ENCODE measurements around the gene C4orf50.
"Not testable (repeated sequence)": the region's sequence is repeated elsewhere in the genome, so short reads cannot be mapped to it uniquely, and the experiment has no call there.

Gene C4orf50

DNA sequence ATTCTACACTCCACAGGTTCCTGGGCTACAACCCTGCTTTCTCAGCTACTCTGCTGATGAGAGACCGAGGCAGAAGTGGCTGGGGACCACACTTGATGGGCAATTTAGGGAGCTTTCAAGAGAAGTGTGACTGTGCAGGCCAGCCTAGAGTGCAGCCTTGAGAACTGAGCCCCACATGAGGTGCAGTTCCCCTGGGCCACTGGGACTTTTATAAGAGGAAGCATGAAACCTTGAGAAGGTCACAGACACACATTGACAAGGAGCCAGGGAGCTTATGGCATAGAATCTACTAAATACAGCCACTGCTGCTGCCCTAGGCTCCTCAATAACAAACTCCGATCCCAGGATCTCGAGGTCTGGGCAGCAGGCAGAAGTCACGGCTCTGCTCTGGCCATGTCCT lies 13.1 kb downstream of the C4orf50 start:
- no peak for DNase-seq
- H3K9me3 ChIP-seq, result no peaks in the 10 kb centered on the region
- H3K4me1 ChIP-seq, result peaks cover 8% of the 10 kb centered on the region
- TF ChIP-seq, protein P1, sequence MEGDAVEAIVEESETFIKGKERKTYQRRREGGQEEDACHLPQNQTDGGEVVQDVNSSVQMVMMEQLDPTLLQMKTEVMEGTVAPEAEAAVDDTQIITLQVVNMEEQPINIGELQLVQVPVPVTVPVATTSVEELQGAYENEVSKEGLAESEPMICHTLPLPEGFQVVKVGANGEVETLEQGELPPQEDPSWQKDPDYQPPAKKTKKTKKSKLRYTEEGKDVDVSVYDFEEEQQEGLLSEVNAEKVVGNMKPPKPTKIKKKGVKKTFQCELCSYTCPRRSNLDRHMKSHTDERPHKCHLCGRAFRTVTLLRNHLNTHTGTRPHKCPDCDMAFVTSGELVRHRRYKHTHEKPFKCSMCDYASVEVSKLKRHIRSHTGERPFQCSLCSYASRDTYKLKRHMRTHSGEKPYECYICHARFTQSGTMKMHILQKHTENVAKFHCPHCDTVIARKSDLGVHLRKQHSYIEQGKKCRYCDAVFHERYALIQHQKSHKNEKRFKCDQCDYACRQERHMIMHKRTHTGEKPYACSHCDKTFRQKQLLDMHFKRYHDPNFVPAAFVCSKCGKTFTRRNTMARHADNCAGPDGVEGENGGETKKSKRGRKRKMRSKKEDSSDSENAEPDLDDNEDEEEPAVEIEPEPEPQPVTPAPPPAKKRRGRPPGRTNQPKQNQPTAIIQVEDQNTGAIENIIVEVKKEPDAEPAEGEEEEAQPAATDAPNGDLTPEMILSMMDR (IDR thresholded peaks at IDR 0.05; ENCODE audit: low read depth, low read length), result no peak
- no peak overlapping the region for H3K4me3 ChIP-seq (ENCODE audit: low read depth, low read length)
- no peaks in the 10 kb centered on the region for H3K36me3 ChIP-seq
- H3K27me3 ChIP-seq, result no peaks in the 10 kb centered on the region

GRCh38 chr4:6003485-6003884 lies 14.7 kb downstream of the C4orf50 start:
- H3K9me3 ChIP-seq; H3K4me3 ChIP-seq (ENCODE audit: low read depth, low read length); H3K27me3 ChIP-seq; H3K4me1 ChIP-seq; DNase-seq; H3K36me3 ChIP-seq: not testable (repeated sequence)

DNA sequence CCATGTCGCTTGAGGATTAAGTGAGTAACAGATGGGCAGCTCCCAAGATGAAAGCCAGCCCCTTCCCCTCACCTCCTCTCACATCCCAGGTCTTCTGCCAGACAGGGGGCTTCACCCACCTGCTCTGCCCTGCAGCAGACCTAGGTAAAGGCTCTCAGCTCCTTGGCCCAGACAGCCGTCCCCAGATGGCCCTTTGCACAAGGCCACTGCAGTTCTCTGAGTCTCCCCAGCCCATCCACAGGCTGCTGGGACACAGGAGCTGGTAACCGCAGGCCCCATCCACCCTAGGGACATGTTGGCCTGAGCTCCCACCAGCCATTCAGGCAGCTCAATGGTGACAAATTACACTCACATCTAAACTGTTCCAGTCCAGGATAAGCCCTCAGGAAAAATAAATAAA lies 15.3 kb downstream of the C4orf50 start:
- DNase-seq, result no peak
- TF ChIP-seq, protein P1 (IDR thresholded peaks at IDR 0.05; ENCODE audit: low read depth, low read length), result no peak

GRCh38 chr4:6002492-6002833 lies 15.8 kb downstream of the C4orf50 start:
- H3K4me1 ChIP-seq, result peaks cover 8% of the 10 kb centered on the region
- TF ChIP-seq, protein P1 (IDR thresholded peaks at IDR 0.05; ENCODE audit: low read depth, low read length), result no peak
- H3K27me3 ChIP-seq, result no peaks in the 10 kb centered on the region
- H3K36me3 ChIP-seq, result no peaks in the 10 kb centered on the region
- no peaks in the 10 kb centered on the region for H3K9me3 ChIP-seq
- DNase-seq, result no peak
- H3K4me3 ChIP-seq (ENCODE audit: low read depth, low read length), result no peak overlapping the region

More for the DNA sequence above, 15.3 kb downstream of the C4orf50 start:
- no peaks in the 10 kb centered on the region for H3K9me3 ChIP-seq
- H3K4me1 ChIP-seq, result peaks cover 8% of the 10 kb centered on the region
- H3K27me3 ChIP-seq, result no peaks in the 10 kb centered on the region
- no peaks in the 10 kb centered on the region for H3K36me3 ChIP-seq
- no peak overlapping the region for H3K4me3 ChIP-seq (ENCODE audit: low read depth, low read length)

GRCh38 chr4:6001680-6002491 lies 16.3 kb downstream of the C4orf50 start:
- peaks cover 8% of the 10 kb centered on the region for H3K4me1 ChIP-seq
- DNase-seq, result no peak
- no peaks in the 10 kb centered on the region for H3K27me3 ChIP-seq
- no peak overlapping the region for H3K4me3 ChIP-seq (ENCODE audit: low read depth, low read length)
- TF ChIP-seq, protein P1 (IDR thresholded peaks at IDR 0.05; ENCODE audit: low read depth, low read length), result no peak
- H3K9me3 ChIP-seq, result no peaks in the 10 kb centered on the region
- H3K36me3 ChIP-seq, result no peaks in the 10 kb centered on the region

- peaks cover 8% of the 10 kb centered on the region for H3K4me1 ChIP-seq
- no peaks in the 10 kb centered on the region for H3K27me3 ChIP-seq
- no peaks in the 10 kb centered on the region for H3K36me3 ChIP-seq
- H3K9me3 ChIP-seq, result no peaks in the 10 kb centered on the region
- no peak for DNase-seq
- H3K4me3 ChIP-seq (ENCODE audit: low read depth, low read length), result no peak overlapping the region
- TF ChIP-seq, protein P1 (IDR thresholded peaks at IDR 0.05; ENCODE audit: low read depth, low read length), result no peak
These were observed 18.3 kb downstream of the C4orf50 start for GRCh38 chr4:5999830-6000365.
